Activated T-helper 1 cell treated with anti-CD3 and anti-CD28 coated beads, Interleukin-2, amount 50 U/mL, for 16 hours (primary cell): ENCODE data around the gene ZNF639.
"Not testable (repeated sequence)": the region's sequence is repeated elsewhere in the genome, so short reads cannot be mapped to it uniquely, and the experiment has no call there.

Source experiments
- DNase-seq, 2 donors: peaks; one replicate each; pipeline ENCODE4 v3.0.0-alpha.2; 2020; ENCODE audit warnings: low read depth in 1 of 2, low spot score in 1 of 2

The ZNF639 gene, protein sequence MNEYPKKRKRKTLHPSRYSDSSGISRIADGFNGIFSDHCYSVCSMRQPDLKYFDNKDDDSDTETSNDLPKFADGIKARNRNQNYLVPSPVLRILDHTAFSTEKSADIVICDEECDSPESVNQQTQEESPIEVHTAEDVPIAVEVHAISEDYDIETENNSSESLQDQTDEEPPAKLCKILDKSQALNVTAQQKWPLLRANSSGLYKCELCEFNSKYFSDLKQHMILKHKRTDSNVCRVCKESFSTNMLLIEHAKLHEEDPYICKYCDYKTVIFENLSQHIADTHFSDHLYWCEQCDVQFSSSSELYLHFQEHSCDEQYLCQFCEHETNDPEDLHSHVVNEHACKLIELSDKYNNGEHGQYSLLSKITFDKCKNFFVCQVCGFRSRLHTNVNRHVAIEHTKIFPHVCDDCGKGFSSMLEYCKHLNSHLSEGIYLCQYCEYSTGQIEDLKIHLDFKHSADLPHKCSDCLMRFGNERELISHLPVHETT

GRCh38 chr3:179322286-179323196 is at the start of gene ZNF639:
Gene ZNF639 (plus strand): TSS chr3:179323031. CDS start chr3:179328294, 5,263 bp downstream.
- DNase-seq: peak; percentile 61 to 82

- not testable (repeated sequence) for DNase-seq
These were observed 48.4 kb upstream of the ZNF639 start for GRCh38 chr3:179274434-179274833.

DNA sequence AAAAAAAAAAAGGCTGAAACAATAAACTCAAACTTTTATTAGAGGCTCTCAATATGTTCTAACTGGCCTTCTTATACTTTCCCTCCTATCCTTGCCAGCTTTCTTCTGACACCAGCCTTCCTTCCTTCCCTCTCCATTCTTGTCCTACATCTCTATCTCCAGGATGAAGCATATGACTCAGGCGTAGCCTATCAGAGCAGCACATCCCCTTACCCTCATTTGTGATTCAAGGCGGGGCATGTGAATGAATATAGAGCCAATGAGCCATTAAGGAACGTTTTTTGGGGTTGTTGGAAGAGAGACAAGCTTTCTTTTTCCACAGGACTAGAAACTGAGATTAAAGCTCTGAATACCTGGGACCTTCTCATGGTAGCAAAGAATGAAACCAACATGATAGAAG is 46.8 kb upstream of the ZNF639 start:
- no peak for DNase-seq

DNA sequence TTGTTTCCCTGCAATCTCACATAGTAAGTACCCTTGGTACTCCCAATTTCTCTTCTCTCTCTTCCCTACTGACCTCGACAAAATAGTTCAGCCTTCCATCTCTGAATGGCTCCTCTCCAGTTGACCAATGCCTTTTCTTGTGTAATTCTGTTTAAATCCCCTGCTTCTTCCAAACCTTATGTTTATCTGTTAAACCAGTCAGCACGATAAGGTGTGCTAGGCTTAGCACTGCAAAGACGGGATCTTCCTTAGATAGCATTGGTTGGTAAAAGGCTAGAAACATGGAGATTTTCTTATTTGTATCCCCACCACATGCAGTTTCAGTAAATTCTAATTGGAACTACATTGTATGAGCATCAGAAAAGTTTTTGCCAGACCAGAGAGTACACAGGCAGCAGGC is 46.1 kb upstream of the ZNF639 start:
- DNase-seq: no peak

DNA sequence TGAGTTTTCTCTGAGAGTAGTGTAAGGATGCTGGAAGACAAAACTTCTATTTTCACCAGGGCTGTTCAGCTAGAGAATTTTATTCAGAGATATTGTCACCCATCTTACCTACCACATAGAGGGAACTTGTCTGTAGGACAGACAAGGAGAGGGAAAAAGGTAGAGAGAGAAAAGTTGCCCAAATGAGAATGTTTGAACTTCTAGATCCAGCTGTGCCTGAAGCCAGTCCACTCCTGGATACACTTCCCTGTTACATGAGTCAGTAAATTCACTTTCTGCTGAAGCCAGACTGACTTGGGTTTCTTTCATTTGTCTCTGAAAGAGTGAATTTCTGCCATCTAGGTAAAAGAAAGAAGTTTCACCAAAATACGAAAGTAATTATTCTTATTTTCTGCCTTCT is 44.7 kb upstream of the ZNF639 start:
- DNase-seq: no peak

DNA sequence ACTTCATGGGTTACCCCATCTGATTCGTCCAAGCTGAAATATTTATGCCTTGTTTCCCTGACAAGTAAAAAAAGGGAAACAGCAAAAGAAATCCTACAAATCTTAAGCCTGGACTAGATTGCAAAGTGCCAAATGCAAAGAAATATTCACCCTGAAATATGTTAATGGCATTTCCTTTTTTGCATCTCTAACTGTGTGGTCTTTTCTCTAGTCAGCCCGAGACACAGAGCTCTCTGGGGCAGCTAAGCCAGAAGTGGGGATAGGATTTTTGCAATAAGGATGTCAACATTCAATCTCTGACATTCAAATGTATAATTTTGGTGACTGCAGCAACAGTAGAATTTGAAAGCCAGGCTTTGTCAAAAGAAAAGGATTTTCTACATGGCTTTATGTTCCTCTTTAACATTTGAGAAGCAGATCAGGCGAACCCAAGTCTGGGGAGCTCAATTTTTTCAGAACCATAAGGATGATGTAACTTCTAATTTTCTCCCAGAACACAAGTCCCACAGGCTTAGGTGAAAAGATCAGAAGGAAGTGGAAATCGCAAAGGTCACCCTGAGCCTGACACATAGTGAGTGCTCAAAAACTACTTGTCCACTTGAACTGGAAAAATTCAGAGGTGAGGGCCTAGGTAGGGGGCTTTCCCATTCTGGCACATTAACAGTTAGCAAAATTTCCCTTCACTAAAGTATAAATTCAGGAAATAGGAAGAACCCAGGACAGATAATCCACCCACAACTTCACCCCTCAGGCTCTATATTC is 43.7 kb upstream of the ZNF639 start:
- no peak for DNase-seq

- DNase-seq: no peak
These were observed 43.0 kb upstream of the ZNF639 start for GRCh38 chr3:179279837-179280236.

GRCh38 chr3:179281825-179282224 is 41.0 kb upstream of the ZNF639 start:
- DNase-seq: no peak

DNA sequence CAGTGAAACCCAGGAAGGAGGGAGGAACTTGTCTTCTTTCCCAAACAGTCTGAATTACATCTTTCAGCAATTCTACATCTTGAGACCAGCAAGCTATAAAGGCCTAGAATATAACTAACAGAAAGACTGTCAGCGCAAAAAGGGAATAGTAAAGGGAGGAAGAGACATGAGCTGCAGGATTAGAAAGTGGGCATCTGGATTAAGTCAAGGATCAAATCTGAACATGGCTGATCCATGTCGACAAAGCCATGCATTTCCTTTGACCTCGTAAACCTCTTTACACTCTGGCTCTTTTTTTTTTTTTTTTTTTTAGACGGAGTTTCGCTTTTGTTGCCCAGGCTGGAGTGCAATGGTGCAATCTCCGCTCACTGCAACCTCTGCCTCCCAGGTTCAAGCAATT is 36.5 kb upstream of the ZNF639 start:
- no peak for DNase-seq

DNA sequence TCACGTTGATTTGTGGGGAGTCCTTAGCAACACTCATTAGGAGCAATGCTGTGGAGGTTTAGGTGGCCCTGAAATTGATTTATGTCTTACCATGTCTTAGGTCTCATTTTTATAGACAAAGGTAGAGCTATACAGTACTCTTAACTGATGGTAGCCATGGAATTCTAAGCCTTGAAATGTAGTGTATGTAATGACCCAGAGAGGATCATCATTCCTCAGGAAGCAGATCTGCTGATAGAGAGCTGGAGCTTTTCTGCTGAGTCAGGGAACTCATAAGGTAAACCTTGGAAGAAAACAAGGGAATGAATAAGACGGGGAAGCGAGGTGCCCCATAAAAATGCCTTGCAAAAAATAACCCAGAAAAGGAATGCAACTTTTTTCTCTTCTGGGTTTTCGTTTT is 34.0 kb upstream of the ZNF639 start:
- DNase-seq: no peak

DNA sequence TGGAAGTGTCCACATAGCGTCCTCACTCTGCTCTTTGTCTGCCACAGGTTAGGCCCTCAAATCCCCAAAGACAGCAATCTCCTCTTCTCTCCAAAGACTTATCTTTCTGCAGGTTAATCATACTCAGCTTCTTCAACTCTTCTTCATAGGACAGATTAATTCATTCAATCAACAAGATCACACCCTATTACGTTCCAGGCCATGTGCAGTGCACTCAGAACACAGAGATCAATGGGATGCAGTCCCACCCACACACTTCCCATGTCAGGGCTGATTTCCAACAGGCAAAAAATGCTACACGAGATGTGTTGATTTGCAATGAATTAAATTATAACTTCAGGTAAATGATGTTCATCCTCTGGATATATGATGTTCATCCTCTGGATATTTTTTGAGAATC is 33.5 kb upstream of the ZNF639 start:
- no peak for DNase-seq

DNA sequence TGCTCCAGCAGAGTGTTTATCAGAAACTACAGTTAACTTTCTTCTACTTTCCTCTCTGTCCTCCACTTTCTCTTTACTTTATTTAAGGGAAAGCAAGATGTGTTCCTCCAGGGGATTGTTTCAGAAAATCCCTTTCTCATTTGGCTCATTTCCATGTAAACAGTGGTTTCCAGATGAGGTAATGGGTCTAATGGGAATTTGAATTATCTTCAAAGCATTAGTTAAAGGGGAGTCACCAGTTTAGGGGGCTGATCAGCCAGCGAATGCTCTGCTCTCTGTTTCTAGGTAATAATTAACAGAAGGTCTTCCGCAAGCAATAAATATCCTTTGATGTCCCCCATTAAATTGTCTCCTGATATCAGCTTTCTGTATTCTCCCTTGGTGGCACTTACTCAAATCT is 30.4 kb upstream of the ZNF639 start:
- DNase-seq: no peak

GRCh38 chr3:179297971-179298725 is 24.7 kb upstream of the ZNF639 start:
- no peak for DNase-seq

GRCh38 chr3:179299316-179299715 is 23.5 kb upstream of the ZNF639 start:
- no peak for DNase-seq

GRCh38 chr3:179299999-179300613 is 22.7 kb upstream of the ZNF639 start:
- DNase-seq: no peak

DNA sequence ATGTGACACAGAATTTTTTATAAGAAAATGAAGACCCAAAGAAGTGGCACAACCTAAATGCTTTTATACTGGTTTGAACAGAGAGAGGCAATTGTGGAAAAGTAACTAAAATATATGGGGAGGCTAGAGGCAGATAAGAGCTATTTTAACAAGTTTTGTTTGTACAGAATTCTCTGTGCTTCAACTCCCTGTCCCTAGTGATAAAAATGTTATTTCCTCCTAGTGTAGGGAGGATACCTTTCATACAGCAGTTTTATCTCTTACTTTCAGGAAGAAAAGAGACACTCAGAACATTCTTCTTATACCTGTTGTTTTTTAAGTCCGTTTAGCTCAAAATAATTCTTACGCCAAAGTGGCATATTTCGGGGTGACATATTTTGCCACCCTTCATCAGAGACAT is 21.2 kb upstream of the ZNF639 start:
- no peak for DNase-seq

DNA sequence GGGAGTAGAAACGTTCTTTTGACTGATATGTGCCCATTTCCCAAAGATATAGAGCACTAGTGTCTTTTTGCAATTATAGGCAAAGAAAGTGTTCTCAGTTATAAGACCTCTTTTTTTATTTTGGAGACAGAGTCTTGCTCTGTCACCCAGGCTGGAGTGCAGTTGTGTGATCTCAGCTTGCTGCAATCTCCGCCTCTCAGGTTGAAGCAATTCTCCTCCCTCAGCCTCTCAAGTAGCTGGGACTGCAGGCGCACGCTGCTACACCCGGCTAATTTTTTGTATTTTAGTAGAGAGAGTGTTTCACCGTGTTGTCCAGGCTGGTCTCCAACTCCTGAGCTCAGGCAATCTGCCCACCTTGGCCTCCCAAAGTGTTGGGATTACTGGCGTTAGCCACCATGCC is 20.7 kb upstream of the ZNF639 start:
- DNase-seq: no peak

DNA sequence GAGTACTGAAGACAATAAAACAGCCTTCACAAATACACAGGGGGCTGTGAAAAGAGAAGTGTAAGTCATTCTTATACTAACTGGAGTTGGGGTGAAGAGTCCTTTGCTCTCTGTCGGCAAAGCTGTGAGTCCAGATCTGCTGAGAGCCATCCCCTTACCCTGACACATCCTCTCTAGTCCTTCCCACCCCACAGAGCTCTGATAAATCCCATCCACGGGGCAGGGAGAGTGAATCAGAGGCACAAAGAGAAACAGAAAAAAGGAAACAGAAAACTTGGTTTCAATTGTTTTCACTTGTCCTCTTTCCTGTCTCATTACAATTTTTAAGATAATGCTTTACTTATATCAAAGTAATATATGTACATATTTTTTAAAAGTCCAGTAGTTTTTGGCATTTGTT is 18.2 kb upstream of the ZNF639 start:
- no peak for DNase-seq

GRCh38 chr3:179307362-179307761 is 15.5 kb upstream of the ZNF639 start:
- DNase-seq: not testable (repeated sequence)

GRCh38 chr3:179308001-179308400 is 14.8 kb upstream of the ZNF639 start:
- DNase-seq: no peak
